ENCODE measurements around the gene MUC6.

DNA sequence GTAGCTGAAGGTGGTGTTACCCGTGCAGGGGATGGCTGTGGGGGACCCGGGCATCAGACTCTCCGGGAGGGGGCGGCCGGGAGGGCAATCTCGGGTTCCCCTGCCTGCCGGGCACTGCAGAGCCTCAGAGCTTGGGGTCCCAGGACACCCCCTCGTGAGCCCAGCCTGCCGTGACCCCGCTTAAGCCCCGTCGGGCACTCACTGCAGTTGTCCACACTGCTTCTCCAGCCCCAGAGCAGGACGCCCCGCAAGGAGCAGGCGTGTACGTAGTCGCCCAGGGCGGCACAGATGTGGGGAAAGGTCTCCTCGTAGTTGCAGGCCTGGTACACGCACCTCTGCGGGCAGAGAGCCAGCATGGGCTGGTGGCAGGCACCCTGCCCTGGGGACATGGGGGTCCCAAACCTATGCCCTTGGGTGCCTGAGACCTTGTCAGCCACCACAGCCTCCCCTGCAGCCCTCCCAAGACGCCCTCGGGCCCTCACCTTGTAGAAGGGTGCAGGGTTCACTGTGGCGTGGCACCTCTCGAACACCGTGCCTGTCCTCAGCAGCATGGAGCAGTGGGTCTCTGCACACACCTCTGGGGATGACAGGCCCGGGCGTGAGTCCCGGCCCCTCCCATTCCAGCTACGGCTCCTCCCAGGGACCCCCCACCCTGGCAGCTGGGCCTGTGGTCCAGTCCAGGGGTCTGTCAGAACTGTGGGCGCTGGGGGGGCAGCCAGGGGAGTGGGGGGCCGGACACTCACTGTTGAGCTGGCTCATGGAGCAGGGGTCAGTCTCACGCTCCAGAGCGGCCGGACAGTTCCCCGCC, 8.8 kb downstream of the MUC6 start:
- TF ChIP-seq SMC3 (conservative IDR thresholded peaks at IDR 0.05; ENCODE audit: insufficient read depth, low read depth, low read length) (no peak), STAG1 (CRISPR knock-in tag; IDR thresholded peaks at IDR 0.05; ENCODE audit: borderline replicate concordance) (no peak), U2AF2 (optimal IDR thresholded peaks at IDR 0.05; ENCODE audit: low read depth, low read length) (no peak), MTA2 (IDR thresholded peaks at IDR 0.05; ENCODE audit: low read depth) (no peak)
- TF ChIP-seq, protein P1, sequence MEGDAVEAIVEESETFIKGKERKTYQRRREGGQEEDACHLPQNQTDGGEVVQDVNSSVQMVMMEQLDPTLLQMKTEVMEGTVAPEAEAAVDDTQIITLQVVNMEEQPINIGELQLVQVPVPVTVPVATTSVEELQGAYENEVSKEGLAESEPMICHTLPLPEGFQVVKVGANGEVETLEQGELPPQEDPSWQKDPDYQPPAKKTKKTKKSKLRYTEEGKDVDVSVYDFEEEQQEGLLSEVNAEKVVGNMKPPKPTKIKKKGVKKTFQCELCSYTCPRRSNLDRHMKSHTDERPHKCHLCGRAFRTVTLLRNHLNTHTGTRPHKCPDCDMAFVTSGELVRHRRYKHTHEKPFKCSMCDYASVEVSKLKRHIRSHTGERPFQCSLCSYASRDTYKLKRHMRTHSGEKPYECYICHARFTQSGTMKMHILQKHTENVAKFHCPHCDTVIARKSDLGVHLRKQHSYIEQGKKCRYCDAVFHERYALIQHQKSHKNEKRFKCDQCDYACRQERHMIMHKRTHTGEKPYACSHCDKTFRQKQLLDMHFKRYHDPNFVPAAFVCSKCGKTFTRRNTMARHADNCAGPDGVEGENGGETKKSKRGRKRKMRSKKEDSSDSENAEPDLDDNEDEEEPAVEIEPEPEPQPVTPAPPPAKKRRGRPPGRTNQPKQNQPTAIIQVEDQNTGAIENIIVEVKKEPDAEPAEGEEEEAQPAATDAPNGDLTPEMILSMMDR (IDR thresholded peaks at IDR 0.05 in 2 of 3, conservative IDR thresholded peaks at IDR 0.05 in 1 of 3; ENCODE audit: insufficient read depth in 2 of 3, low read depth in 1 of 3, low read length in 3 of 3) = no peak

Data from K562 (cell line).